Adrenal gland (tissue), 5 donors: ENCODE measurements around the gene INF2.

Experiments
- CTCF ChIP-seq, 6 experiments: fragments of 450-650 bp in 4 of 6; fragments of 200-600 bp in 2 of 6; sonication (generic) in 1 of 6; IDR thresholded peaks; 1 replicate in 5 of 6; 2 replicates in 1 of 6; pipeline versions ENCODE4 v1.5.1 to v1.8.0; 2016 to 2021; ENCODE audit warnings: antibody characterized with exemption in 6 of 6, mild to moderate bottlenecking in 2 of 6, moderate library complexity in 1 of 6
- POLR2A ChIP-seq, 2 donors: fragments of 450-650 bp; IDR thresholded peaks; one replicate each; pipeline ENCODE4 v1.6.1; 2017; ENCODE audit warnings: antibody characterized with exemption in 2 of 2, mild to moderate bottlenecking in 2 of 2, moderate library complexity in 1 of 2
- donor health status: DM: no; HTN: no; CAD: no.

- TF ChIP-seq CTCF (IDR thresholded peaks at IDR 0.05) (no peak), POLR2A (IDR thresholded peaks at IDR 0.05) (no peak)
These were observed 7.4 kb downstream of the INF2 start for GRCh38 chr14:104696671-104697316.
